ENCODE results near the gene LIFR.

The LIFR gene

DNA sequence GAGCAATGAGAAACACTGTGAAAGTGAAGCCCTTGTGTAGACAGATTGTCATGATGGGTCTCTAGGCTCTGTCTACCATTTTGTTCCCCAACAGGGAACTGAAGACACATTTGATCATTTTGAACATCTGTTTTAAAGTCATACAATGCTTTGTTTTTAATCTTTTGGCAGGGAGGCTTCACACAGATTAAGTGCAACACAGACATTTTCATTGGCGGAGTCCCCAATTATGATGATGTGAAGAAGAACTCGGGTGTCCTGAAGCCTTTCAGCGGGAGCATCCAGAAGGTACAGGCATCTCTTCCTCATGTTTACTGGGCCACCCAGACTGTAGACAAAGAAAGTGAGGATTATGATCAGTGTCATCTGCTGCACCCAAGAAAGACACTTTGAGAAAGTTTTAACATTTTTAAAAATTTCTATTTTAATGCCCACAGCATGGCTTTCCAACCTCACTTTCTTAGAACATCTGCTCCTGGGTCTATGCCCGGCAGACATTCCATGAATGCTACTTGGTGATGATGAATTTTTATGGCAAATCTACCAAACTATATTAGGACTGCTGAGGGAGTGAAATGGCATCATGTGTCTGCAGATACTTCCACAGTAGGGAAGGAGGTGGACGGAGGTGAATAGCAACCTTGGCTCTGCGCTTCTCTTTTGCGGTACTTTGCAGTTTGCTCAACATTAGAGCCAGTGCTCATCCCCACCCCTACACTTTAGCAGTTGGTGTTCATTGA, 121.3 kb downstream of the LIFR start:
- Histone ChIP-seq H3K4me2 (ENCODE audit: insufficient read depth, low read length) (no peak overlapping the region), H3K27ac (ENCODE audit: low read length) (no peak overlapping the region), H4K20me1 (ENCODE audit: insufficient read depth, low read length) (no peaks in the 10 kb centered on the region), H2AFZ (ENCODE audit: low read depth, low read length) (no peak overlapping the region), H3K4me1 (ENCODE audit: insufficient read depth, low read length) (no peaks in the 10 kb centered on the region), H3K9ac (ENCODE audit: low read depth, low read length) (no peak overlapping the region), H3K27me3 (ENCODE audit: insufficient read depth, low read length, poor library complexity) (peaks cover 30% of the 10 kb centered on the region), H3K36me3 (ENCODE audit: insufficient read depth, low read length) (no peaks in the 10 kb centered on the region), H3K4me3 (ENCODE audit: low read depth in 1 of 2, low read length in 2 of 2) (no peak overlapping the region), H3K9me3 (ENCODE audit: insufficient read depth, low read length, severe bottlenecking) (no peaks in the 10 kb centered on the region), H3K79me2 (ENCODE audit: insufficient read depth, low read length) (no peaks in the 10 kb centered on the region)
- DNase-seq, result no peak
- TF ChIP-seq, protein P1, sequence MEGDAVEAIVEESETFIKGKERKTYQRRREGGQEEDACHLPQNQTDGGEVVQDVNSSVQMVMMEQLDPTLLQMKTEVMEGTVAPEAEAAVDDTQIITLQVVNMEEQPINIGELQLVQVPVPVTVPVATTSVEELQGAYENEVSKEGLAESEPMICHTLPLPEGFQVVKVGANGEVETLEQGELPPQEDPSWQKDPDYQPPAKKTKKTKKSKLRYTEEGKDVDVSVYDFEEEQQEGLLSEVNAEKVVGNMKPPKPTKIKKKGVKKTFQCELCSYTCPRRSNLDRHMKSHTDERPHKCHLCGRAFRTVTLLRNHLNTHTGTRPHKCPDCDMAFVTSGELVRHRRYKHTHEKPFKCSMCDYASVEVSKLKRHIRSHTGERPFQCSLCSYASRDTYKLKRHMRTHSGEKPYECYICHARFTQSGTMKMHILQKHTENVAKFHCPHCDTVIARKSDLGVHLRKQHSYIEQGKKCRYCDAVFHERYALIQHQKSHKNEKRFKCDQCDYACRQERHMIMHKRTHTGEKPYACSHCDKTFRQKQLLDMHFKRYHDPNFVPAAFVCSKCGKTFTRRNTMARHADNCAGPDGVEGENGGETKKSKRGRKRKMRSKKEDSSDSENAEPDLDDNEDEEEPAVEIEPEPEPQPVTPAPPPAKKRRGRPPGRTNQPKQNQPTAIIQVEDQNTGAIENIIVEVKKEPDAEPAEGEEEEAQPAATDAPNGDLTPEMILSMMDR (IDR thresholded peaks at IDR 0.05; ENCODE audit: borderline replicate concordance, extremely low read depth, low read length, poor library complexity, severe bottlenecking), result no peak
- TF ChIP-seq EZH2 (IDR thresholded peaks at IDR 0.05; ENCODE audit: borderline replicate concordance, low read depth, low read length, severe bottlenecking), result no peak
- no peak for ATAC-seq (ENCODE audit: insufficient read depth, low read depth)

DNA sequence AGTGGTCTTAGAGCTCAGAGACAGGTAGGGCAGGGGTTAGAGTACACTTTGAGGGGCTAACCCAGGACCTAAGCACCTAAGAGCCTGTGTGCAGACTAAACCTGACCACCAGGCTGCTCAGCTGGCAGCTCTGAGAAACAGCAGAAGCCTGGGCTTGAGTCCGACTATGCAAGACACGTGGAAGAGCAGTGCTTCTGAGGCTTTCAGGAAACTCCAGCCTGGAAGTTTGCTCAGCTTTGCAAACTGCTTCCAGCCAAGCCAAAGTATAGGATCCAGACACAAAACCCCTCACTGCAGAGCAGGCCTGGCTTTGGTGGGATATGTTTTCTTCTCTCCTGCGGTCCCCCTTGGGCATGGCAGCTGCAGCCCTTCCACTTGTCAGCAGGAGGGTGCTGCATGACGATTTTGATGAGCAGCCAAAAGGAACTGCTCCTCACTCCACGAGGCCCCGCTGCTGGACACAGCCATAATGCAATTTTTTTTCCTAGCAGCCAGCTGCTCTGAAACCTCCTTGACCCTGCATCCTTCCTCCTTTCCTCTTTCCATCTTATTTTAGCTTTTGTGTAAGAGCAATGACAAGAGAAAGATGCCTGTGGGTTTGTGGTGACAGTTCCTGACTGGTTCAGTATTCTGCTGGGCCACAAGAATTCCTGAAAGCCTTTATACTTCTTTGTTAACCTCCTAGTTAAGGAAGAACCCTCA, 123.1 kb downstream of the LIFR start:
- no peaks in the 10 kb centered on the region for H3K9me3 ChIP-seq (ENCODE audit: insufficient read depth, low read length, severe bottlenecking)
- no peak for ATAC-seq (ENCODE audit: insufficient read depth, low read depth)
- TF ChIP-seq, protein P1 (IDR thresholded peaks at IDR 0.05; ENCODE audit: borderline replicate concordance, extremely low read depth, low read length, poor library complexity, severe bottlenecking), result no peak
- TF ChIP-seq EZH2 (IDR thresholded peaks at IDR 0.05; ENCODE audit: borderline replicate concordance, low read depth, low read length, severe bottlenecking), result no peak
- peaks cover 20% of the 10 kb centered on the region for H3K27me3 ChIP-seq (ENCODE audit: insufficient read depth, low read length, poor library complexity)
- no peaks in the 10 kb centered on the region for H3K79me2 ChIP-seq (ENCODE audit: insufficient read depth, low read length)
- H4K20me1 ChIP-seq (ENCODE audit: insufficient read depth, low read length), result no peaks in the 10 kb centered on the region
- H2AFZ ChIP-seq (ENCODE audit: low read depth, low read length), result no peak overlapping the region
- no peak overlapping the region for H3K27ac ChIP-seq (ENCODE audit: low read length)
- no peaks in the 10 kb centered on the region for H3K36me3 ChIP-seq (ENCODE audit: insufficient read depth, low read length)
- no peaks in the 10 kb centered on the region for H3K4me1 ChIP-seq (ENCODE audit: insufficient read depth, low read length)
- no peak overlapping the region for H3K4me2 ChIP-seq (ENCODE audit: insufficient read depth, low read length)
- no peak overlapping the region for H3K9ac ChIP-seq (ENCODE audit: low read depth, low read length)
- no peak overlapping the region for H3K4me3 ChIP-seq (ENCODE audit: low read depth in 1 of 2, low read length in 2 of 2)
- DNase-seq, result no peak

DNA sequence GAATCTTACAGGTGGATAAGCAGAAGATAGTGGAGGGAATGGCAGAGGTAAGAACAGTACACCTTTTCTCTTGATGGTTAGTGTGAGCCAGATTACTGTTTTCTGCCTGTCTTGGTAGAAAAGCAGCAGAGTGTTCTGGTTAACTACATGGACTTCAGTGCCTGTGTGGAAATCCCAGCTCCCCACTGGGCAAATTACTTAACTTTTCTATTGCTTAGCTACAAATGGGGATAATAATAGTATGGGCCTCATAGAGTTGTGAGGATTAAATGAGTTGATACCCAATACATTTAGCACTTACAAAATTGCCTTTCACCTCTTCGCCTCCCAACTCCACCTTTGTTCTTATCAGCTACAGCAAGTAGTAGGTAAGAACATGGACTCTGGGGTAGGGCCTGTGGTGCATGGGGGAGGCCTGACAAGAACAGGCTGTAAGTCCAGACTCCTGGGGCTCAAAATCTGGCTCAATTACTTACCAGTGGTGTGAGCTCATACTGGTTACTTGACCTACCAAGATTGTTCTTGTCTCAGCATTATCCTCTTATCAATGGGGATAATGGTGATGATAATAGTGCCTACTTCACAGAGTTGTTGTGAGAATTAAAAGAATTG, 125.1 kb downstream of the LIFR start:
- peaks cover 23% of the 10 kb centered on the region for H3K27me3 ChIP-seq (ENCODE audit: insufficient read depth, low read length, poor library complexity)
- H3K9ac ChIP-seq (ENCODE audit: low read depth, low read length), result no peak overlapping the region
- no peaks in the 10 kb centered on the region for H3K9me3 ChIP-seq (ENCODE audit: insufficient read depth, low read length, severe bottlenecking)
- ATAC-seq (ENCODE audit: insufficient read depth, low read depth) (no peak), DNase-seq (no peak)
- H3K36me3 ChIP-seq (ENCODE audit: insufficient read depth, low read length), result no peaks in the 10 kb centered on the region
- no peak overlapping the region for H2AFZ ChIP-seq (ENCODE audit: low read depth, low read length)
- no peak for TF ChIP-seq EZH2 (IDR thresholded peaks at IDR 0.05; ENCODE audit: borderline replicate concordance, low read depth, low read length, severe bottlenecking)
- TF ChIP-seq, protein P1 (IDR thresholded peaks at IDR 0.05; ENCODE audit: borderline replicate concordance, extremely low read depth, low read length, poor library complexity, severe bottlenecking), result no peak
- H3K4me3 ChIP-seq (ENCODE audit: low read depth in 1 of 2, low read length in 2 of 2), result no peak overlapping the region
- no peaks in the 10 kb centered on the region for H4K20me1 ChIP-seq (ENCODE audit: insufficient read depth, low read length)
- no peak overlapping the region for H3K27ac ChIP-seq (ENCODE audit: low read length)
- no peaks in the 10 kb centered on the region for H3K79me2 ChIP-seq (ENCODE audit: insufficient read depth, low read length)
- no peaks in the 10 kb centered on the region for H3K4me1 ChIP-seq (ENCODE audit: insufficient read depth, low read length)
- H3K4me2 ChIP-seq (ENCODE audit: insufficient read depth, low read length), result no peak overlapping the region

Measured in DND-41 (cell line).